CD4-positive, CD25-positive, alpha-beta regulatory T cell (primary cell): ENCODE data around the gene CMIP. TPM values are rescaled to one million over a fixed set of nuclear protein-coding genes. Genes with fewer than 3 reads are reported as not detected.

Experiments used
- ATAC-seq, 2 donors: fragments of 150-1000 bp; cut with Tn5 transposase; one replicate each; pipeline ENCODE4 v1.10.0; 2021; ENCODE audit warnings: low read depth in 2 of 2, moderate number of reproducible peaks in 2 of 2, moderate library complexity in 1 of 2
- DNase-seq, 3 donors: peaks; one replicate each; pipeline versions ENCODE4 v3.0.0 to v3.0.0-alpha.2; 2012 to 2022; ENCODE audit warnings: mixed read lengths in 1 of 3
- H3K27ac ChIP-seq: one replicate; pipeline ENCODE4 v1.7.0; 2013; ENCODE audit warnings: mild to moderate bottlenecking, low read length; ENCODE audit not compliant: insufficient read depth, poor library complexity, severe bottlenecking
- H3K27me3 ChIP-seq: one replicate; pipeline ENCODE4 v1.7.0; 2013; ENCODE audit warnings: low read length; ENCODE audit not compliant: control insufficient read depth, insufficient read depth
- H3K36me3 ChIP-seq: one replicate; pipeline ENCODE4 v1.7.0; 2013; ENCODE audit warnings: mild to moderate bottlenecking, low read length, moderate library complexity; ENCODE audit not compliant: control insufficient read depth, insufficient read depth
- H3K4me1 ChIP-seq: 2 replicates; pipeline ENCODE4 v1.7.0; 2013; ENCODE audit warnings: mild to moderate bottlenecking, low read length; ENCODE audit not compliant: insufficient read depth, control insufficient read depth, poor library complexity, severe bottlenecking
- H3K4me3 ChIP-seq: one replicate; pipeline ENCODE4 v1.7.0; 2013; ENCODE audit warnings: low read depth, mild to moderate bottlenecking, low read length, moderate library complexity
- H3K9me3 ChIP-seq, 2 experiments: 1 replicate in 1 of 2; 2 replicates in 1 of 2; pipeline ENCODE4 v1.7.0; 2013; ENCODE audit warnings: low read length in 2 of 2, mild to moderate bottlenecking in 1 of 2, moderate library complexity in 1 of 2; ENCODE audit not compliant: control insufficient read depth in 2 of 2
- H3K27ac Mint-ChIP-seq, 3 donors: one replicate each; pipeline ENCODE4 v1.8.0; 2020 to 2022; ENCODE audit warnings: mild to moderate bottlenecking in 3 of 3, mixed read lengths in 3 of 3, moderate library complexity in 2 of 3
- H3K27me3 Mint-ChIP-seq: one replicate; pipeline ENCODE4 v1.8.0; 2022; ENCODE audit warnings: mild to moderate bottlenecking, mixed read lengths
- H3K36me3 Mint-ChIP-seq: one replicate; pipeline ENCODE4 v1.8.0; 2020; ENCODE audit warnings: mixed read lengths
- H3K4me1 Mint-ChIP-seq, 4 donors: one replicate each; pipeline ENCODE4 v1.8.0; 2020 to 2022; ENCODE audit warnings: mixed read lengths in 4 of 4, mild to moderate bottlenecking in 1 of 4
- H3K4me3 Mint-ChIP-seq, 4 donors: one replicate each; pipeline ENCODE4 v1.8.0; 2020 to 2022; ENCODE audit warnings: mild to moderate bottlenecking in 4 of 4, mixed read lengths in 4 of 4, moderate library complexity in 3 of 4
- H3K9me3 Mint-ChIP-seq, 7 donors: one replicate each; pipeline ENCODE4 v1.8.0; 2020 to 2022; ENCODE audit warnings: mixed read lengths in 7 of 7, mild to moderate bottlenecking in 3 of 7, moderate library complexity in 2 of 7
- polyA plus RNA-seq, 4 donors: library from polyadenylated mRNA; unstranded; fragments of 300-500 nt; fragmentation: Illumina TruSeq; gene quantifications; one replicate each; pipeline ENCODE4 v1.2.3, GENCODE V29; 2021
- total RNA-seq: library from RNA; stranded (reverse); gene quantifications from one replicate; pipeline ENCODE4 v1.2.3, GENCODE V29; 2022

CMIP gene
- total and polyA plus RNA-seq, 5 donors from 2014 or later, result 0.21 to 49.7 (median 0.94) TPM

- peaks cover 0 to 3% (median 0%) of the 10 kb centered on the region in 7 donors for H3K9me3 Mint-ChIP-seq
- no peak overlapping the region for H3K4me3 Mint-ChIP-seq
- DNase-seq, result no peak
- H3K27me3 Mint-ChIP-seq, result no peaks in the 10 kb centered on the region
- Histone ChIP-seq H3K36me3 (no peaks in the 10 kb centered on the region), H3K4me1 (peaks cover 8% of the 10 kb centered on the region), H3K27ac (no peak overlapping the region), H3K27me3 (no peaks in the 10 kb centered on the region), H3K4me3 (no peak overlapping the region), H3K9me3 (no peaks in the 10 kb centered on the region)
- peaks cover under 1 to 28% (median 11%) of the 10 kb centered on the region in 4 donors for H3K4me1 Mint-ChIP-seq
- peaks cover 12% of the 10 kb centered on the region for H3K36me3 Mint-ChIP-seq
- no peak overlapping the region for H3K27ac Mint-ChIP-seq
- no peak for ATAC-seq
Measured at GRCh38 chr16:81527477-81528178, 83.0 kb downstream of the CMIP start.

GRCh38 chr16:81528256-81528655 is 83.6 kb downstream of the CMIP start:
- peaks cover 0 to 3% (median 0%) of the 10 kb centered on the region in 7 donors for H3K9me3 Mint-ChIP-seq
- Histone ChIP-seq H3K9me3 (no peaks in the 10 kb centered on the region), H3K4me3 (no peak overlapping the region), H3K27ac (no peak overlapping the region), H3K36me3 (no peaks in the 10 kb centered on the region), H3K27me3 (no peaks in the 10 kb centered on the region), H3K4me1 (peaks cover 2% of the 10 kb centered on the region)
- no peak overlapping the region for H3K4me3 Mint-ChIP-seq
- no peak for ATAC-seq
- no peak for DNase-seq
- H3K4me1 Mint-ChIP-seq, result peaks cover 0 to 29% (median 11%) of the 10 kb centered on the region in 4 donors
- peak overlapping the region in 1 of 3 donors; percentile 52 for H3K27ac Mint-ChIP-seq
- H3K36me3 Mint-ChIP-seq, result peaks cover 17% of the 10 kb centered on the region
- no peaks in the 10 kb centered on the region for H3K27me3 Mint-ChIP-seq

GRCh38 chr16:81530296-81530721 is 85.7 kb downstream of the CMIP start:
- peak overlapping the region in 1 of 3 donors; percentile 56 for H3K27ac Mint-ChIP-seq

GRCh38 chr16:81530814-81531213 is 86.2 kb downstream of the CMIP start:
- Mint-ChIP-seq H3K9me3 (peaks cover 0 to 3% (median 0%) of the 10 kb centered on the region in 7 donors), H3K4me1 (peaks cover 2 to 28% (median 12%) of the 10 kb centered on the region in 4 donors), H3K36me3 (peaks cover 14% of the 10 kb centered on the region), H3K27ac (peak overlapping the region; percentile 11 to 56 (median 34)), H3K27me3 (no peaks in the 10 kb centered on the region), H3K4me3 (no peak overlapping the region)
- DNase-seq, result no peak
- peaks cover 1% of the 10 kb centered on the region for H3K36me3 ChIP-seq
- no peak overlapping the region for H3K4me3 ChIP-seq
- ATAC-seq, result no peak
- H3K9me3 ChIP-seq, result no peaks in the 10 kb centered on the region
- no peaks in the 10 kb centered on the region for H3K4me1 ChIP-seq
- no peaks in the 10 kb centered on the region for H3K27me3 ChIP-seq
- H3K27ac ChIP-seq, result no peak overlapping the region

More at GRCh38 chr16:81530296-81530721, 85.7 kb downstream of the CMIP start:
- H3K36me3 ChIP-seq, result no peaks in the 10 kb centered on the region
- H3K4me1 Mint-ChIP-seq, result peaks cover 0 to 27% (median 13%) of the 10 kb centered on the region in 4 donors
- H3K27ac ChIP-seq, result no peak overlapping the region
- H3K27me3 ChIP-seq, result no peaks in the 10 kb centered on the region
- ATAC-seq, result no peak
- H3K9me3 Mint-ChIP-seq, result peaks cover 0 to 3% (median 0%) of the 10 kb centered on the region in 7 donors
- H3K9me3 ChIP-seq, result no peaks in the 10 kb centered on the region
- H3K27me3 Mint-ChIP-seq, result no peaks in the 10 kb centered on the region
- no peak for DNase-seq
- peaks cover 17% of the 10 kb centered on the region for H3K36me3 Mint-ChIP-seq
- H3K4me3 ChIP-seq, result no peak overlapping the region
- H3K4me1 ChIP-seq, result no peaks in the 10 kb centered on the region
- no peak overlapping the region for H3K4me3 Mint-ChIP-seq

- H3K27ac ChIP-seq, result no peak overlapping the region
- Mint-ChIP-seq H3K4me1 (peaks cover 5 to 28% (median 14%) of the 10 kb centered on the region in 4 donors), H3K27me3 (no peaks in the 10 kb centered on the region), H3K36me3 (peaks cover 14% of the 10 kb centered on the region), H3K4me3 (no peak overlapping the region), H3K9me3 (peaks cover 0 to 3% (median 0%) of the 10 kb centered on the region in 7 donors), H3K27ac (no peak overlapping the region)
- ATAC-seq, result no peak
- no peaks in the 10 kb centered on the region for H3K4me1 ChIP-seq
- H3K36me3 ChIP-seq, result peaks cover 5% of the 10 kb centered on the region
- H3K9me3 ChIP-seq, result no peaks in the 10 kb centered on the region
- DNase-seq, result no peak
- no peak overlapping the region for H3K4me3 ChIP-seq
- no peaks in the 10 kb centered on the region for H3K27me3 ChIP-seq
Measured at GRCh38 chr16:81531419-81531821, 86.8 kb downstream of the CMIP start.

- Mint-ChIP-seq H3K27ac (peak overlapping the region in 1 of 3 donors; percentile 43), H3K36me3 (peaks cover 8% of the 10 kb centered on the region), H3K9me3 (peaks cover 0 to 3% (median 0%) of the 10 kb centered on the region in 7 donors), H3K27me3 (no peaks in the 10 kb centered on the region), H3K4me3 (no peak overlapping the region), H3K4me1 (peaks cover 5 to 28% (median 11%) of the 10 kb centered on the region in 4 donors)
- H3K36me3 ChIP-seq, result peaks cover 5% of the 10 kb centered on the region
- H3K27me3 ChIP-seq, result no peaks in the 10 kb centered on the region
- DNase-seq, result no peak
- no peak overlapping the region for H3K27ac ChIP-seq
- no peaks in the 10 kb centered on the region for H3K4me1 ChIP-seq
- H3K4me3 ChIP-seq, result no peak overlapping the region
- H3K9me3 ChIP-seq, result no peaks in the 10 kb centered on the region
- no peak for ATAC-seq
Measured at GRCh38 chr16:81532491-81533174, 88.0 kb downstream of the CMIP start.

- Mint-ChIP-seq H3K36me3 (peaks cover 8% of the 10 kb centered on the region), H3K27me3 (no peaks in the 10 kb centered on the region)
Measured at GRCh38 chr16:81533175-81533507, 88.5 kb downstream of the CMIP start.

More at GRCh38 chr16:81533175-81533507, 88.5 kb downstream of the CMIP start:
- Histone ChIP-seq H3K36me3 (peaks cover 5% of the 10 kb centered on the region), H3K27me3 (no peaks in the 10 kb centered on the region), H3K4me3 (no peak overlapping the region), H3K9me3 (no peaks in the 10 kb centered on the region), H3K27ac (no peak overlapping the region), H3K4me1 (no peaks in the 10 kb centered on the region)
- peak overlapping the region in 1 of 3 donors; percentile 43 for H3K27ac Mint-ChIP-seq
- peaks cover 0 to 3% (median 0%) of the 10 kb centered on the region in 7 donors for H3K9me3 Mint-ChIP-seq
- no peak for DNase-seq
- ATAC-seq, result no peak
- H3K4me1 Mint-ChIP-seq, result peaks cover 5 to 30% (median 11%) of the 10 kb centered on the region in 4 donors
- no peak overlapping the region for H3K4me3 Mint-ChIP-seq
